Smooth muscle cell (in vitro differentiated cells): Measurements from ENCODE around the gene SLC5A5. TPM values are rescaled to one million over a fixed set of nuclear protein-coding genes. Genes with fewer than 3 reads are reported as not detected.

Experiments used
- DNase-seq: peaks from one replicate; lab custom pipeline; 2025; ENCODE audit not compliant: unreplicated experiment; lab: John Stamatoyannopoulos, UW
- H2AFZ ChIP-seq: fragments of 200-600 bp; sonication (generic); 2 replicates; pipeline ENCODE4 v1.6.0; 2016; ENCODE audit warnings: antibody characterized with exemption, low read depth, mild to moderate bottlenecking
- H3F3A ChIP-seq: fragments of 200-600 bp; sonication (generic); 2 replicates; pipeline ENCODE4 v1.6.0; 2017; ENCODE audit warnings: antibody characterized with exemption, low read depth
- H3K27ac ChIP-seq: fragments of 200-600 bp; sonication (generic); 2 replicates; pipeline ENCODE4 v1.5.1; 2016; ENCODE audit warnings: low read depth, mild to moderate bottlenecking
- H3K27me3 ChIP-seq: fragments of 200-600 bp; sonication (generic); 2 replicates; pipeline ENCODE4 v1.6.1; 2016; ENCODE audit warnings: low read depth, mild to moderate bottlenecking
- H3K36me3 ChIP-seq: fragments of 200-600 bp; sonication (generic); 2 replicates; pipeline ENCODE4 v1.5.1; 2016; ENCODE audit warnings: low read depth
- H3K4me1 ChIP-seq: fragments of 200-600 bp; sonication (generic); 2 replicates; pipeline ENCODE4 v1.5.1; 2016; ENCODE audit warnings: low read depth
- H3K4me2 ChIP-seq: fragments of 200-600 bp; sonication (generic); 2 replicates; pipeline ENCODE4 v1.6.0; 2016; ENCODE audit warnings: mild to moderate bottlenecking
- H3K4me3 ChIP-seq: fragments of 200-600 bp; sonication (generic); 2 replicates; pipeline ENCODE4 v1.5.1; 2016; ENCODE audit warnings: mild to moderate bottlenecking
- H3K79me2 ChIP-seq: fragments of 200-600 bp; sonication (generic); 2 replicates; pipeline ENCODE4 v1.6.0; 2016; ENCODE audit warnings: low read depth, mild to moderate bottlenecking
- H3K9ac ChIP-seq: fragments of 200-600 bp; sonication (generic); 2 replicates; pipeline ENCODE4 v1.6.0; 2016; ENCODE audit warnings: low read depth
- H3K9me3 ChIP-seq: fragments of 200-600 bp; sonication (generic); replicated peaks from 2 replicates; pipeline ENCODE4 v1.5.1; 2016; ENCODE audit warnings: low read depth
- H4K20me1 ChIP-seq: fragments of 200-600 bp; sonication (generic); 2 replicates; pipeline ENCODE4 v1.6.0; 2016; ENCODE audit warnings: low read depth
- CTCF ChIP-seq: fragments of 200-600 bp; sonication (generic); IDR thresholded peaks from 2 replicates; pipeline ENCODE4 v1.5.1; 2017; ENCODE audit warnings: borderline replicate concordance, mild to moderate bottlenecking, antibody characterized with exemption; ENCODE audit not compliant: insufficient read depth, poor library complexity, severe bottlenecking
- WGBS: methylation state at CpG from one replicate; pipeline ENCODE4 v1.1.7; 2016; ENCODE audit warnings: low lambda C conversion rate; 5-methylcytosine and 5-hydroxymethylcytosine counted together
- polyA plus RNA-seq: library from polyadenylated mRNA; unstranded; fragments of >200 nt; fragmentation: Nextera tagmentation; extraction: Ambion mirVana; gene quantifications from 2 replicates; pipeline ENCODE4 v1.2.1, GENCODE V29; 2016
- total RNA-seq: library from RNA; depleted of rRNA; stranded (reverse); fragments of >200 nt; gene quantifications from 2 replicates; pipeline ENCODE4 v1.2.3, GENCODE V29; 2014

SLC5A5 gene
- total and polyA plus RNA-seq, 2 experiments from 2014 or later = not detected

DNA sequence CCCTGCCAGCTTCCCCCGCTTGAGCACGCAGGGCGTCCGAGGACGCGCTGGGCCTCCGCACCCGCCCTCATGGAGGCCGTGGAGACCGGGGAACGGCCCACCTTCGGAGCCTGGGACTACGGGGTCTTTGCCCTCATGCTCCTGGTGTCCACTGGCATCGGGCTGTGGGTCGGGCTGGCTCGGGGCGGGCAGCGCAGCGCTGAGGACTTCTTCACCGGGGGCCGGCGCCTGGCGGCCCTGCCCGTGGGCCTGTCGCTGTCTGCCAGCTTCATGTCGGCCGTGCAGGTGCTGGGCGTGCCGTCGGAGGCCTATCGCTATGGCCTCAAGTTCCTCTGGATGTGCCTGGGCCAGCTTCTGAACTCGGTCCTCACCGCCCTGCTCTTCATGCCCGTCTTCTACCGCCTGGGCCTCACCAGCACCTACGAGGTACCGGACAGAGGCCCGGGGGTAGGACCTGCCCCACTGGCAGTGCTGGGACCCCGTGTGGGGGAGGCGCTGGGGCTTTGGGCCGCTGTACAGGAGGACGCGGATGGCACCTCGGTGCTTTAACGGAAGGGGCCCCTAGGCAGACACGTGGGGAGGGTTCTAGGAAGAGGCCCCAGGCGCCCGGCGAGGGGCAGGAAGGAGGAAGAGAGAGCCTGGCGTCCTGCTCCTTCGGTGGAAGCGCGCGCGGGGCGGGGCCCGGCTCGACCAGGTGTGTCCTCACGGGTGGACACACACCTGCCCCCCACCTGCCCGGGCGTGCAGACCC is 681 bp downstream of the SLC5A5 start:
- Histone ChIP-seq H3K4me2 (no peak overlapping the region), H3K79me2 (no peaks in the 10 kb centered on the region), H2AFZ (no peak overlapping the region), H3K4me1 (no peaks in the 10 kb centered on the region), H3K36me3 (no peaks in the 10 kb centered on the region), H4K20me1 (no peaks in the 10 kb centered on the region), H3K27ac (no peak overlapping the region), H3K4me3 (no peak overlapping the region), H3K9ac (no peak overlapping the region), H3K27me3 (peaks cover 57% of the 10 kb centered on the region), H3F3A (no peaks in the 10 kb centered on the region), H3K9me3 (no peaks in the 10 kb centered on the region)
- 85% methylated on average over 41 of the region's 61 CpGs for WGBS
- no peak for TF ChIP-seq CTCF
- DNase-seq = no peak

GRCh38 chr19:17873786-17874757 is 2.3 kb downstream of the SLC5A5 start:
- H3K4me1 ChIP-seq = no peaks in the 10 kb centered on the region
- DNase-seq = no peak
- peak overlapping the region; percentile 76 for H3K4me2 ChIP-seq
- no peak for TF ChIP-seq CTCF
- no peaks in the 10 kb centered on the region for H3F3A ChIP-seq
- H3K27ac ChIP-seq = no peak overlapping the region
- no peak overlapping the region for H3K9ac ChIP-seq
- H3K79me2 ChIP-seq = no peaks in the 10 kb centered on the region
- no peaks in the 10 kb centered on the region for H3K36me3 ChIP-seq
- peaks cover 54% of the 10 kb centered on the region for H3K27me3 ChIP-seq
- no peak overlapping the region for H2AFZ ChIP-seq
- H3K9me3 ChIP-seq = no peaks in the 10 kb centered on the region
- H3K4me3 ChIP-seq = peak overlapping the region; percentile 13
- no peaks in the 10 kb centered on the region for H4K20me1 ChIP-seq
- WGBS = 21% methylated on average over 50 of the region's 63 CpGs

DNA sequence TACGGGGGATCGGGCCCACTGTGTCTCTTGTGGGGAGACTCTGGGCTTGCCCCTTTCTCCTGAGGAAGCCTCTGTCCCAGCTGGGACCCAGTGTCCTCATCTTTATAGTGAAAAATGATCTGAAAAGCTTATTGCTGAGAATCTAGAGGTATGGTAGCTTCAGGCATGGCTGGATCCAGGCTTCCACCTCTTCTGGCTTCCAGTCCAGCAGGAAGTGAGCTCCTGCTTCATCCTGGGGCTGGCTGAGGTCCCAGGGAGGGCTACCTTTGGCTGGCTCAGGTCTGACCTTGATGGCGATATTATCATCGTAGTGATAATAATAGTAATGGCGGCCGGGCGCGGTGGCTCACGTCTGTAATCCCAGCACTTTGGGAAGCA is 3.0 kb downstream of the SLC5A5 start:
- Histone ChIP-seq H3K79me2 (no peaks in the 10 kb centered on the region), H3K4me3 (no peak overlapping the region), H3K36me3 (no peaks in the 10 kb centered on the region), H3K9me3 (no peaks in the 10 kb centered on the region), H3K27ac (no peak overlapping the region), H3K27me3 (peaks cover 47% of the 10 kb centered on the region), H3F3A (no peaks in the 10 kb centered on the region), H3K4me2 (no peak overlapping the region), H3K9ac (no peak overlapping the region), H2AFZ (no peak overlapping the region), H4K20me1 (no peaks in the 10 kb centered on the region), H3K4me1 (no peaks in the 10 kb centered on the region)
- 97% methylated on average over 9 of the region's 9 CpGs for WGBS
- DNase-seq = no peak
- TF ChIP-seq CTCF = no peak
